GM21717 (cell line): Measurements from ENCODE around the gene BRI3.
A peak's percentile ranks its signal among the peaks of the same experiment; 100 is the strongest.
"Not testable (repeated sequence)": the region's sequence is repeated elsewhere in the genome, so short reads cannot be mapped to it uniquely, and the experiment has no call there.

Experiments used
- ATAC-seq: cut with Tn5 transposase; IDR thresholded peaks from one replicate; pipeline ENCODE4 v1.9.1; 2021; ENCODE audit warnings: mild to moderate bottlenecking, moderate library complexity; ENCODE audit not compliant: unreplicated experiment

Gene BRI3

DNA sequence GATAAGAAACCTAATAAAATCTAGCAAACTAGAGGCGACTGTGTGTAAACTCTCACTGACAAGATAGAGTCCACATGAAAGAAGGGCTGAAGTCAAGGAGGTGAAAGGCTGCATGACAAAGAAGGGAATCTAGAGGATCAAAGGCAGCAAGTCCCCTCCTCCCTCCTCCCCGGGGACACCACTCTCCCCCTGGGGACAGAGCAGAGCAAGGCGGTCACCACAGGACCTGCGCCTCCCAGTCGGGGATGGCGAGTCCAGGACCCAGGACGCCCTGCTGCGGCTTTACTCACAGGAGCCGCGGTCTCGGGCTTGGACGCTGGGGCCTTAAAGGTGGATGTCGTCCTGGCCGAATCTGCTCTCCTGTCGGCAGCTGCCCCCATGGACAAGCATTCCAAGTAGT lies 22.4 kb downstream of the BRI3 start:
- ATAC-seq, result no peak

GRCh38 chr7:98305951-98306535 lies 24.6 kb downstream of the BRI3 start:
- no peak for ATAC-seq

DNA sequence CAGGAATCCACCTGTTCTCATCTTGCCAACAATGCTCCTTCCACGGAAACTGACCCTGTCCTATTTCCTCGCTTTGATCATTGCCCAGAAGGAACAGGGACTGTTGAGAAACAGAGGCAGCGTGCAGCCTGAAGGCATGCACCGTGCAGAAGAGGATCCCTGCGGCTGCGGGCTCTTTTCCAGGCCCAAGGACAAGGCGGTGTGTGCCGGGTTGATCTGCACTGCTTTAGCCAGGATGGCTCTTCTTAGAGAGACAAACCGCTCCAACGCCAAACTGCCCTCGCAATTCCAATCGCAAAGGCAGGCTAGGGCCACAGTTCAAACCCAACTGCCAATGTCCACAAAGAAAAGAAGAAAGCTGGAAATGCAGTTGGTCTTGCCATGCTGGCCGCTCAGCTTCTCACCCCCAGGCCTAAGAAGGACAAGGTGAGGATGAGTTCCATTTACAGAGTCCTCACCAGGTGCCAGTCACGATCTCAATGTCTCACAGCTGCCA lies 26.5 kb downstream of the BRI3 start:
- ATAC-seq, result no peak

- no peak for ATAC-seq
Measured at GRCh38 chr7:98309566-98309965, 28.1 kb downstream of the BRI3 start.

GRCh38 chr7:98312201-98312600 lies 30.7 kb downstream of the BRI3 start:
- no peak for ATAC-seq

DNA sequence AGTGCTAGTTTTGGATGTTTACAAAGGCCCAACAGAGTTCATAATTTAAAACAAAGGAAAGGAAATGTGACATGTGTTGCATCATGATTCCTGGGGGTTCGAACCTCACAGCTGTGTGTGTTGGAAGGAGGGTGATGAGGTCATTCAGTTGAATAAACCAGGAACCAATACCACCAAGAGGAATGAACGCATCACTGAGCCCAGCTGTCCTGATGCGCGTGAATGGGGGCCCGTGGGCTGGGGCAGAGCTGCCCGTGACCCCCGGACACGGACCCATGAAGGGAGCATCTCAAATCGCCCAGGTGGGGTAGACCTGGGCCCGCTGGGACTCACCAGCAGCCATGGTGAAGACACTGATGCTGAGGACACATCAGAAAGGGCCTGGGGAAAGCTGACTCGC lies 33.0 kb downstream of the BRI3 start:
- ATAC-seq, result peak; percentile 61

- peak; percentile 63 for ATAC-seq
Measured at GRCh38 chr7:98315318-98315993, 34.0 kb downstream of the BRI3 start.

GRCh38 chr7:98315994-98316527 lies 34.6 kb downstream of the BRI3 start:
- not testable (repeated sequence) for ATAC-seq

DNA sequence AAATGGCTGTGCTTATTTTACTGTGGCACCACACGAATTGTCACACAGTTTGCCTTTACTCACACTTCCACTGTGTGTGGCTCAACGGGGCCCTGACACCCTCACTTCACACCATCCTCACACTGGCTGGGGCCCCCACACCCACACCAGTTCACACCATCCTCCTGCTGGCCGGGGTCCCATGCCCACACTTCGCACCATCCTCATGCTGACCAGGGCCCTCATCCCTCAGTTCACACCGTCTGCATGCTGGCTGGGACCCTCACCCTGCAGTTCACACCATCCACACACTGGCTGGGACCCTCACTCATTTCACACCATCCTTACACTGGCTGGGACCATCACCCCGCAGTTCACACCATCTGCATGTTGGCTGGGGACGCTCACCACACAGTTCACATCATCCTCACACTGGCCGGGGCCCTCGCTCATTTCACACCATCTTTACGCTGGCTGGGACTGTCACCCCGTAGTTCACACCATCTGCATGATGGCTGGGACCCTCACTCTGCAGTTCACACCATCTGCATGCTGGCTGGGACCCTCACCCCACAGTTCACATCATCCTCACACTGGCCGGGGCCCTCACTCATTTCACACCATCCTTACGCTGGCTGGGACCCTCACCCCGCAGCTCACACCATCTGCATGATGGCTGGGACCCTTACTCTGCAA lies 36.0 kb downstream of the BRI3 start:
- ATAC-seq, result no peak

GRCh38 chr7:98319176-98319575 lies 37.7 kb downstream of the BRI3 start:
- ATAC-seq, result no peak

GRCh38 chr7:98321301-98321700 lies 39.8 kb downstream of the BRI3 start:
- no peak for ATAC-seq

GRCh38 chr7:98322331-98323270 lies 41.1 kb downstream of the BRI3 start:
- no peak for ATAC-seq

GRCh38 chr7:98323597-98324322 lies 42.3 kb downstream of the BRI3 start:
- no peak for ATAC-seq

DNA sequence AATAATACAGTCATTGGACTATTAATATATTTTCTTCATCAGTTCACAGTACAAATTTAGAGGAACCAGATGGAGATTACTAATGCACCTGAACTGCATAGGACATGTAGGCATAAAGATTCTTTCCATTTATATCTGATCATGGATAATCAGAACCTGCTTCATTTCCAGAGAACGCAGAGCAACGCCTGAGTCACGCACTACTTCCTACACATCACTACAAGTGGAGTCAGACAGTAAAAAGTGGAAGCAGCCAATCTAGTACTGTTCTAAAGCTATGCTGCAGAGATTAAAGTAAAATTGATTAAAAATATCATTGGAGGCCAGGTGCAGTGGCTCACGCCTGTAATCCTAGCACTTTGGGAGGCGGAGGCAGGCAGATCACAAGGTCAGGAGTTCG lies 43.3 kb downstream of the BRI3 start:
- ATAC-seq, result no peak

- no peak for ATAC-seq
Measured at GRCh38 chr7:98329100-98329790, 47.8 kb downstream of the BRI3 start.

- ATAC-seq, result no peak
Measured at GRCh38 chr7:98329791-98330373, 48.4 kb downstream of the BRI3 start.

DNA sequence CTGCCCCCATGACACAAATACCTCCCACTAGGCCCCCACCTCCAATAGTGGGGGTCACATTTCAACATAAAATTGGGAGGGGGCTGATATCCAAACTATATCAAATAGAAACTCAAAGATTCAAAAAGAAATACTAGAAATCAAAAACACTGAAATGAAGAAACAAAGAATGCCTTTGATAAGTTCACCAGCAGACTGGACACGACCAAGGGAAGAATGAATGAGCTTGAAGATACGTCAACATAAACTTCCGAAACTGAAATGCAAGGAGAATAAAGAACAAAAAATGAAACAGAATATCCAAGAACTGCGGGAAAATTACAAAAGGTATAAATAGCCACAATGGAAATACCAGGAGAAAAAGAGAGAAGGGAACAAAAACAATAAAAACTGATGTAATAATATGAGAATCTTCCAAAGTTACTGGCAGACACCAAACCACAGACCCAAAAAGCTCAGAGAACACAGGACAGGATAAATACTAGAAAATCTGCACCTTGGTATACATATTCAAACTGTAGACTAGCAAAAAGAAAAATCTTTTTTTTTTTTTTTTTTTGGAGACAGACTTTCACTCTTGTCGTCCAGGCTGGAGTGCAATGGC lies 49.5 kb downstream of the BRI3 start:
- no peak for ATAC-seq

GRCh38 chr7:98334081-98334480 lies 52.6 kb downstream of the BRI3 start:
- ATAC-seq, result no peak
